ENCODE measurements around the gene TM6SF1.
A peak's percentile ranks its signal among the peaks of the same experiment; 100 is the strongest.
"Not testable (repeated sequence)": the region's sequence is repeated elsewhere in the genome, so short reads cannot be mapped to it uniquely, and the experiment has no call there.

The TM6SF1 gene

DNA sequence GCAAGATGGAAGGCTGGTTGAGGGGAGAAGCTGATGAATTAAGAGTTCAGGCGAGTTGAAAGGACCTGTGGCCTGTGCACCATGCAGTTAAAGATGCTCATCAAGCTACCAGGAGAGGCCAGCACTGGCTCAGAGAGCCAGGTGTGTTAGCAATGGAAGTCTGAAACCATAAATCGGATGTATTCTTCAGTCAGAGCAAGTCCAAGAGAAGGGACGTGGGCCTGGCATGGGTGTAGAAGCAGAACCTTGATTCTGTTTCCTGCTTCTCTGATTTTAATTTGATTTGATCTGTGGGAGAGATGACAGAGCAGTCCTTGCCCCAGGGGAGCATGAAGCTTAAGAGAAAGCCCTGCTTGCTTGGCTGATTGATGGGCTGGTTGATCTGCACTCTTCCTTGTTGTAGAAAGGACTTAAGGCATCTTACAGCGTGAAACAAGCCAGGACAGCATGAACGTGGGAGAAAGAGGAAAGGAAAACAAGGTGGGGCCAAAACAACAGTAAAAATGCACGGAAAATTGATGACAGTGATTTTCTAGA lies 10.9 kb downstream of the TM6SF1 start:
- no peak for DNase-seq

DNA sequence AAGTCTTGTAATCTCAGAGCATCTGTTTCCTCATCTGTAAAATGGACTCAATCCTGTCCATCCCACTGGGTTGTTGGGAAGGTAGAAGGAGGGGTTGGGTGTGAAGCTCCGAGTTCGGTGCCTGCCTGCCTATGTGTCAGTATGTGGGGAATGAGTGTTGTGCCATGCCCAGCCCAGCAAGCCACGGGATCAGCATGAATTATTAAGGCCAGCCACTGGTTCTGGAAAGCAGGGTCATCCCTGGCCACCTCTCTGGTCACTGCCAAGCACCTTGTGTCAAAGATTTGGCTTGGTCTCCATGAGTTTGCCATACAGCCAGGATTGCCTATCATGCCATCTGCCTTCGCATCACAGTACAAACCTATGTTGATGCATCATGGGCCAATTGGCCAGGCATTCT lies 11.5 kb downstream of the TM6SF1 start:
- DNase-seq: peak in 1 of 14 donors; percentile 35

DNA sequence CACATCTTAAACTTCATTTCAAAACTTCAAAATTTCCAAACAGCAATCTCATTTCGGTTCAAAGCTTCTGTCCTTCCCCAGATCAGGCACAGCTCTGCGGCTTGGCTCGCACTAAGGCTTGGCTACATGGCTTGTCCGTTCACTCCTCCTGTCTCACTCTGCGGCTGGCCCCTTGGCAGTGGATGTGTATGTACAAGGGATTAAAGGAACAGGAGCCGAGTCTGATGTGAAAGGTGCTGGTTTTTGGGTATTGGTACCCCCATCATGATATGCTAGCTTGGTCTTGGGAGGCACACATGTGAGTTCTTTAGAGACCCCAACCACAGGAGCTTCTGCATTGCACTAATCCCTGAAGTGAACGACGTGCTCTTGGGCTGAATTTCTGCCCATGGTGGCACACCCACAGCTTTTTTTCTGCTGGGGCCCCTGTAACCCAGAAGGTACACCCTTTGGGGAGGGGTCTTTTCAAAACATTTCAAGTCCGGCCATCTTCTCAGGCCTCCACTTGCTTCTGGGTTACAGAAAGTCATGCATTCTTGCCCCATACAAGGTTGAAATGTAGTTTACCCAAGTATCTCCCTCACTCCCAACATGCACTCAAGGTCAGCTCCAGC lies 12.6 kb downstream of the TM6SF1 start:
- no peak for DNase-seq

DNA sequence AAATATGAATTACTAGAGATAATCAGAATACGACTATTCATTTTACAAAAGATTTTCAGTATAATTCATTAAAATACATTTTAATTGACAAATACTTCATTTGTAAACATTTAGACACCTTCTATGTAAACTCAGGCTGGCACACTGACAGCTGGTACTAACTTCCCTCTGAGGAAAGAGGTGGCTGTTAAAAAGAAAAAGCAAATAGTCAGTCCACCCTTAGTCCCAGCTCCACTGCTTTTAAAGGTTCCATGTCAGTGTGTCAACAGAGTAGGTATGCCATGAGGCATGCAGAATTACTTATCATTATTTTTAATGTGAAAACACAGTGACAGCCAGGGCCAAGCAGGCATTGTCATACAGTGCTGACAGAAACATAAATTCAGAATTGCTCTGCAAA lies 16.1 kb downstream of the TM6SF1 start:
- DNase-seq: no peak

DNA sequence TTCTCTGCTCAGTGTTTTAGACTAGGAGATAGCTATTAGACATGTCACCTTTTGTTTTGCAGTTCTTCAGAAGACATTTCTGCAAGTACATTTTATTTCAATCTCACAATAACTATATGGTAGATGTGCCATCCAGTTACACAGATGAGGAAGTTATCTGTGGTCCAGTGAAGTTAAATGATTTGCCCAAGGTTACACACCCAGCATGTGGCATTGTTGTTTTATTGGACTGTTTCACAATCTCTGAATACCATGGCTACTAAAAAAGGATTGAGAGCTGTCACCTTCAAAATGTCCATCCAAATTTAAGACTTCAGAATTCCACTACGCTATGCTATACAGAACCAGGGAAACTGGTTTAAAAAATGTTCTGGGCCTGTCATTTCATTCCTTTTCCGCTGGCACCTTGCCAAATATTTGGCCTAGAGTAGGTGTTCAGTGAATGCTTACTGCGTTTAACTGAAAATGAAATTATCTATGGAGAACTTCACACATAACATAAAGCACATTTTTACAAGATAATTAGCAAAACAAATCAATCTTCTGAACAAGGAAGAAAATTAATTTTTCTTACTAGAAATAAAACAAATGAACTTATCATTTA lies 20.2 kb downstream of the TM6SF1 start:
- DNase-seq: no peak

DNA sequence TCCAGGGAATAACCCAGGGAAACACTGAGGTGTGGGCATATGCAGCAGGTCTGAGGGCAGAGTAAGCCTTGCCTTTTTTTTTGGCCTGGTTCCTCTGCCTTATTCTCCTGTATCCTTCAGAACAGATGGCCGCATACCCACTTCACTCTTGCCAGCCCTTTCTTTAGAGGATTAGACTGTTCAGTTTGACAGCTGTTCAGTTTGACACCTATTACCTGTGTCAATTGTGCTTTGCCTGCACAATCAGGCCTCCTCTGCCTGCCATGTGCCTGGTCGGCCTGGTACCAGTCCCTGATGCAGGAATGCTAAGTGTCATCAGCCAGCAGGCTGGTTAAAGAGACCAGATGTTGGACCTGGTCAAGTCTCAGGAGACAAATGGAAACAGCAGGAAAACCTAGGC lies 22.3 kb downstream of the TM6SF1 start:
- DNase-seq: peak in 1 of 14 donors; percentile 52

GRCh38 chr15:83132861-83133523 lies 25.5 kb downstream of the TM6SF1 start:
- no peak for DNase-seq

GRCh38 chr15:83142151-83142550 lies 34.7 kb downstream of the TM6SF1 start:
- not testable (repeated sequence) for DNase-seq

- no peak for DNase-seq
Measured at GRCh38 chr15:83144771-83145170, 37.3 kb downstream of the TM6SF1 start.

DNA sequence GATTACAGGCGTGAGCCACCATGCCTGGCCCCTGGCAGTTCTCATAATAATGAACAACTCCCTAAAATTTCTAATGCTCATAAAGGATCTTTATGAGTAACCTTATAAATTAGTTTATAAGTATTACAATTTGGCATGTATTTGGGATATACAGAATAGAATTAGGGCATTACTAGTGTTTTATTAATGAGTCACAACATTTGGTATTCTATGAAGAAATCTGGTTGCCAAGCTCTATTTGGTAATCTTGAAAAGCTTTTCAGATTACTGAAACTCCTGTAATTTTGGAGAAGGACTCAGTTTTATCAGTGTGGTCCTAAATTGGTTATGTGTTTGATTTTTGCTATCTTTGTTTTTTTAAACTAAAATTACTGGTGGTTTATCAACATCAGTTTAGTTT lies 45.8 kb downstream of the TM6SF1 start:
- no peak for DNase-seq

GRCh38 chr15:83155942-83156341 lies 48.5 kb downstream of the TM6SF1 start:
- no peak for DNase-seq

- no peak for DNase-seq
Measured at GRCh38 chr15:83158393-83158792, 50.9 kb downstream of the TM6SF1 start.

DNA sequence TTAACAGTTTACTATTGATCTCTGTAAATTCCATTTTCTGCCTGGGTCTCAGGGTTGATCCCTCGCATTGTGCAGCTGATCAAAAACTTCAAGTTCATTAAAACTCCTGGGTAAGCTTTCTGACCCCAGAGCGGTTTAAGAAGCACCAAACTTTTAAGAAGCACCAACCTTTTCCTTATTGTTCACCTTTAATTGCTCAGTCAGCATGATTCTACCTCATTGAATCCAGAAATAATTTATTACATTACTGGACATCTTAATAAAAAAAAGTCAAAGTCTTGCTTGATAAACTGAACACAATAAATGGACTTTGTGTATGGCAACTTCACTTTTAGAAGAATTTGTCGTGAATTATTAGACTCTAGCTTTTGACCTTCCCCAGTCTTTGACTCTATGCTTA lies 53.3 kb downstream of the TM6SF1 start:
- DNase-seq: no peak

- DNase-seq: no peak
Measured at GRCh38 chr15:83163032-83163431, 55.6 kb downstream of the TM6SF1 start.

GRCh38 chr15:83164111-83164770 lies 56.8 kb downstream of the TM6SF1 start:
- no peak for DNase-seq

GRCh38 chr15:83164771-83165404 lies 57.4 kb downstream of the TM6SF1 start:
- no peak for DNase-seq

DNA sequence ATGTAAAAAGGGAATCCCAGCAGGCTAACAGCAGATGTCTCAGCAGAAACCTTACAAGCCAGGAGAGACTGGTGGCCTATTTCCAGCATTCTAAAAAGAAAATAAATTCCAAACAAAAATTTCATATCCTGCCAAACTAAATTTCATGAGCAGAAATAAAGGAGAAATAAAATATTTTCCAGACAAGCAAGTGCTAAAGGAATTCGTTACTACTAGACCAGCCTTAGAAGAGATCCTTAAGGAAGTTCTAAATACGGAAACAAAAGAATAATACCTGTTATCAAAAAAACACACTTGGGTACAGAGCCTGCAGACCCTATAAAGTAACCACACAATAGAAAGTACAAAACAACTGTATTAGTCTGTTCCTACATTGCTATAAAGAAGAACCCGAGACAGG lies 58.8 kb downstream of the TM6SF1 start:
- DNase-seq: no peak

DNA sequence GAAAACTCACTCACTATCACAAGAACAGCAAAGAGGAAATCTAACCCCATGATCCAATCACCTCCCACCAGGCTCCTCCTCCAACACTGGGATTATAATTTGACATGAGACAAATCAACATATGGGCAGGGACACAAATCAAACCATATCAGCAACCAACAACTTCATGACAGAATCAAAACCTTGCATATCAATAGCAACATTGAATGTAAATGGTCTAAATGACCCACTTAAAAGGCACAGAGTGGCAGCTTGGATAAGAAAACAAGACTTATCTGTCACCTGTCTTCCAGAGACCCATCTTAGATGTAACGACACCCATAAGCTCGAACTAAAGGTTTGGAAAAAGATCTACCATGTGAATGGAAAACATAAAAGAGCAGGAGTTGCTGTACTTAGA lies 59.4 kb downstream of the TM6SF1 start:
- DNase-seq: no peak

DNA sequence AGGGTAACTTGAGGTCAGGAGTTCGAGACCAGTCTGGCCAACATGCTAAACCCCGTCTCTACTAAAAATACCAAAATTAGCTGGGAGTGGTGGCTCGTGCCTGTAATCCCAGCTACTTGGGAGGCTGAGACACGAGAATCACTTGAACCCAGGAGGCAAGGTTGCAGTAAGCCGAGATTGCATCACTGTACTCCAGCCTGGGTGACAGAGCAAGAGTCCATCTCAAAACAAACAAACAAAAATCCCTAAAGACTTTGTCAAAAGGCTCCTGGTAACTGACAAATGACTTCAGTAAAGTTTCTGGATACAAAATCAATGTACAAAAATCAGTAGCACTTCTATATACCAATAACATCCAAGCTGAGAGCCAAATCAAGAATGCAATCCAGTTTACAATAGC lies 62.1 kb downstream of the TM6SF1 start:
- DNase-seq: not testable (repeated sequence)

DNA sequence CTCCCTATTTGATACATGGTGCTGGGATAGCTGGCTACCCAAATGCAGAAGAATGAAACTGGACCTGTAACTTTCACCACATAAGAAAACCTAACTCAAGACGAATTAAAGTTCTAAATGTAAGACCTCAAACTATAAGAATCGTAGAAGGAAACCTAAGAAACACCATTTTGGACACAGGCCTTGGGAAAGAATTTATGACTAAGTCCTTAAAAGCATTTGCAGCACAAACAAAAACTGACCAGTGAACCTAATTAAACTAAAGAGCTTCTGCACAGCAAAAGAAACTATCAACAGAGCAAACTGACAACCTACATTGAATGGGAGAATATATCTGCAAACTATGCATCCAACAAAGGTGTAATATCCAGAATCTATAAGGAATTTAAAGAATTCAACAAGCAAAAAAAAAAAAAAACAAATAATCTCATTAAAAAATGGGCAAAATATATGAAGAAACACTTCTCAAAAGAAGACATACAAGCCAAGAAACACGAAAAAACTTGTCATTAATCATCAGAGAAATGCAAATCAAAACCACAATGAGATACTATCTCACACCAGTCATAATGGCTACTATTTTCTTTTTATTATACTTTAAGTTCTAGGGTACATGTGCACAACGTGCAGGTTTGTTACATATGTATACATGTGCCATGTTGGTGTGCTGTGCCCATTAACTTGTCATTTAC lies 63.2 kb downstream of the TM6SF1 start:
- no peak for DNase-seq

DNA sequence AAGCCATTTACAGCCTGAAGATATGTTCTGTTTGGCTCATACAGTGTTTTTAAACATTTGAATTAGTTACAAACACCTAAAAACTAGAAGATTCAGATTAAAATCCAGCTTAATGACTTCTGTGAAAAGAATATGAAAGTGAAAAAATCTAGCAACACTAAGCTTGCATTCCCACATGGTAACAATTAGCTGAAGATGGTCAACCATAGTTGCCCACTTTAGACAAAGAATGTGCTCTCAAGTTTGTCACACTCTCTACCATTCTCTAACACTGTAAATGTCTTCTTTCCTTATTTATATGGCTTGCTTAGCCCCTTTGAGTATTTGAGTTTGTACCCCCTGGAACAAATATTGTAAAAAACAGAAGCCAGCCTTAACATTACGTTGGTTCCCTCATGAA lies 67.4 kb downstream of the TM6SF1 start:
- no peak for DNase-seq

DNA sequence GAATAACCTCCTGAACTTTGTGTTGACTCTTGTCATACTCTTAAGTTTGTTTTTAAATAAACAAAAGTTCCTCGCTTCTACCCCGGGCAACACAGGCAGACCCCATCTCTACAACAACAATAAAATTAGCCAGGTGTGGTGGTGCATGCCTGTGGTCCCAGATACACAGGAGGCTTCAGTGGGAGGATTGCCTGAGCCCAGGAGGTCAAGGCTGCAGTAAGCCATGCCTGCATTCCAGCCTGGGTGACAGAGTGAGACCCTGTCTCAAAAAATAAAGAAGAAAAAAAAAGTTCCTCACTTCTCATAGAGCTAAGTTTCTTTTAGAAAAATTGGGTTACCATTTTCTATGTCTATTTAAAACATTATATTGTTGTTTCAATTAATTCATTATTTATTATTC lies 70.9 kb downstream of the TM6SF1 start:
- no peak for DNase-seq
